Measurements from ENCODE around the gene PCSK1N.
A peak's percentile ranks its signal among the peaks of the same experiment; 100 is the strongest.
"Not testable (repeated sequence)": the region's sequence is repeated elsewhere in the genome, so short reads cannot be mapped to it uniquely, and the experiment has no call there.

PCSK1N gene, protein sequence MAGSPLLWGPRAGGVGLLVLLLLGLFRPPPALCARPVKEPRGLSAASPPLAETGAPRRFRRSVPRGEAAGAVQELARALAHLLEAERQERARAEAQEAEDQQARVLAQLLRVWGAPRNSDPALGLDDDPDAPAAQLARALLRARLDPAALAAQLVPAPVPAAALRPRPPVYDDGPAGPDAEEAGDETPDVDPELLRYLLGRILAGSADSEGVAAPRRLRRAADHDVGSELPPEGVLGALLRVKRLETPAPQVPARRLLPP

GRCh38 chrX:48835524-48836329 lies at the start of gene PCSK1N:
PCSK1N (minus strand) TSS chrX:48835610; CDS start chrX:48835532, 78 bp downstream.
- peak; percentile 55 for DNase-seq

DNA sequence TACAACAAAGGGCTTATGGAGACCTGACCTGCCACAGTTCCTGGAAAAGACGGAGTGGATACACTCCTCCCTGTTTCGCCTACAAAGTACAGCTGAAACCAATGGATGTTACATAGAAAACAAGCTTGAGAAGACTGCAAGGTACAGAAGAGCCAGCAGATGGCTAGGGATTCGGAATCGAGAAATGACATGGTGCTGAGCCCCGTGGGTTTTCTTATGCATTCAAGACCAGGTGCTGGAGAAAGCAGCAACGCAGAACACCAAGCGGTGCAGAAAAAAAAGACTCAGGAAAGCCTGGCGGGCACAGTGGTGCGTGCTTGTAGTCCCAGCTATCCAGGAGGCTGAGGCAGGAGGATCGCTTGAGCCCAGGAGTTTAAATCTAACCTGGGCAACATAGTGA lies 48.3 kb upstream of the PCSK1N start:
- DNase-seq: no peak

GRCh38 chrX:48876944-48877343 lies 41.5 kb upstream of the PCSK1N start:
- DNase-seq: not testable (repeated sequence)

- not testable (repeated sequence) for DNase-seq
These were observed 36.6 kb upstream of the PCSK1N start for GRCh38 chrX:48872017-48872416.

- no peak for DNase-seq
These were observed 28.8 kb upstream of the PCSK1N start for GRCh38 chrX:48864210-48864609.

GRCh38 chrX:48854898-48855297 lies 19.5 kb upstream of the PCSK1N start:
- DNase-seq: no peak

DNA sequence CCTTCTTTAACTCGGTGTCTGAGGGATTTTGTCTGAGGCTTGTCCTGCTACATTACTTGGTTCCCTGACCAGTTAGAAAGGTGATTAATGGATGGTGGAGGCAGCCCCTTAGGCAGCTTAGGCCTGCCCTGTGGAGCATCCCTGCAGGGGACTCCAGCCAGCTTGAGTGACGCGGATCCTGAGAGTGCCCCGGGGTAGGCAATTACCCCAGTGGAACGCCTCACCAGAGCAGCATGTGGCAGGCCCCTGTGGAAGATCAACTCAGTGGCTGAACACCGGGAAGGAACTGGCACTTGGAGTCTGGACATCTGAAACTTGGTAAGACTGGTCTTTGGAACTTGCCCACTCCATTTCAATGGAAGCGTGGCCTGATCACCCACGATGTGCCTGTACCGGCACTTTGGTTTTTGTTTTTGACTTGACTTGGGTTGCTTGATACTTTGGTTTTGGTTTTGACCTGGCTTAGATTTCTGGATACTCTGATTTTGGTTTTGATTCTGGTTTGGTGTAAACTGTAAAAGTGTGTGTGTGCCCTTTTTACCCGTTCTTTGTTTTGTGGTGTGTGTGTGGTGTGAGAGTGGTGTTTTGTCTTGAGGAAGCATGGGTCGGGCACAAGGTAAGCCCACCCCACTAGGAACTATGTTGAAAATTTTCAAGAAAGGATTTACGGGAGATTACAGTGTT lies 18.9 kb upstream of the PCSK1N start:
- DNase-seq: not testable (repeated sequence)

- DNase-seq: not testable (repeated sequence)
These were observed 18.1 kb upstream of the PCSK1N start for GRCh38 chrX:48853494-48853893.

GRCh38 chrX:48852857-48853256 lies 17.4 kb upstream of the PCSK1N start:
- no peak for DNase-seq

DNA sequence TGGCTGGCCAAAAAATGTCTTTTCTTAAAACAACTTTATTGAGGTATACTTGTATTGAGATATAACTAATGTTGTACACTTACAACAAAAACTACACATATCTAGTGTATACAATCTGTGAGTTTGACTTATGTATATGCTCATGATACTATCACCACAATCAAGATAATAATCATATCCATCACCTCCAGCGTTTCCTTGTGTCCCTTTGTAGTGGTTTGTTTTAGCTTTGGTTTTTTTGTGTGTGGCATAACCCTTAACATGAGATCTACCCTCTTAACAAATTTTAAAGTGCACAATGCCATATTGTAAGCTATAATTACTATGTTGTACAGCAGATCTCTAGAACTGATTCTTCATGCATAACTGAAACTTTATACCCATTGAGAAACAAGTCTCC lies 13.4 kb upstream of the PCSK1N start:
- DNase-seq: no peak

GRCh38 chrX:48839686-48840085 lies 4.3 kb upstream of the PCSK1N start:
- DNase-seq: no peak

GRCh38 chrX:48834383-48834709 lies 1.1 kb downstream of the PCSK1N start:
- DNase-seq: no peak

- peak; percentile 7 for DNase-seq
These were observed 1.8 kb downstream of the PCSK1N start for GRCh38 chrX:48833542-48834138.

DNA sequence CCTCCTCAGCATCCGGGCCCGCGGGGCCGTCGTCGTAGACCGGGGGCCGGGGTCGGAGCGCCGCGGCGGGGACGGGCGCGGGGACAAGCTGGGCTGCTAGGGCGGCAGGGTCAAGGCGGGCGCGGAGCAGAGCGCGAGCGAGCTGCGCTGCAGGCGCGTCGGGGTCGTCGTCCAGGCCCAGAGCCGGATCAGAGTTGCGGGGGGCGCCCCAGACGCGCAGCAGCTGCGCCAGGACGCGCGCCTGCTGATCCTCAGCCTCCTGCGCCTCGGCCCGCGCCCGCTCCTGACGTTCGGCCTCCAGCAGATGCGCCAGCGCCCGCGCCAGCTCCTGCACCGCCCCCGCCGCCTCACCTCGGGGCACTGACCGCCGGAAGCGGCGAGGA lies 3.5 kb downstream of the PCSK1N start:
- peak; percentile 32 for DNase-seq

- DNase-seq: no peak
These were observed 4.1 kb downstream of the PCSK1N start for GRCh38 chrX:48831136-48831908.

DNA sequence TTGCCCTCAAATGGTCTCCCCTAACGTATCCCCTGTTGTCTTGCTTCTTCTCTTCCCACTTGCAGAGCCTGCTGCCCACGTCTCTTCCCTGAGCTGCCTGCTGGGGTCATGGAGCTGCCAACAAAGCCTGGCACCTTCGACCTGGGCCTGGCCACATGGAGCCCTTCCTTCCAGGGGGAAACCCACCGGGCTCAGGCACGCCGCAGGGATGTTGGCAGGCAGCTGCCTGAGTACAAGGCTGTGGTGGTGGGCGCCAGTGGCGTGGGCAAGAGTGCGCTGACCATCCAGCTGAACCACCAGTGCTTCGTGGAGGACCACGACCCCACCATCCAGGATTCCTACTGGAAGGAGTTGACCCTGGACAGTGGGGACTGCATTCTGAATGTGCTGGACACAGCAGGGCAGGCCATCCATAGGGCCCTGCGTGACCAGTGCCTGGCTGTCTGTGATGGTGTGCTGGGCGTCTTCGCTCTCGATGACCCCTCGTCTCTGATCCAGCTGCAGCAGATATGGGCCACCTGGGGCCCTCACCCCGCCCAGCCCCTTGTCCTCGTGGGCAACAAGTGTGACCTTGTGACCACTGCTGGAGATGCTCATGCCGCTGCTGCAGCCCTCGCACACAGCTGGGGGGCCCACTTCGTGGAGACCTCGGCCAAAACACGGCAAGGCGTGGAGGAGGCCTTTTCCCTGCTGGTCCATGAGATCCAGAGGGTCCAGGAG lies 6.2 kb downstream of the PCSK1N start:
- DNase-seq: no peak

DNA sequence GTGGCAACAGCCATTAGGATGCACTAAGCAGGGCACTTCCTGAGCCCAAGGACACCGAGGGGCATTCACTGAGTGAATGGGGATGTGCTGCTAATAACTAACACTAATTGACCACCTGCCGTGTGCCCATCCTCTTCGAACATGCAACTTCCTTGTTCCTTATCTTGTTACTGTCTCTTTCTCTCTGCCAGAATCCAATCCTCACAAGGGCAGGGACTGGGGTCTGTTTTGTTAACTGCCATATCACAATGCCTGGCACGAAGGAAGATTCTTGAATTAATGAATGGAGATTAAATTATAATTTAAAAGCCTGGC lies 7.8 kb downstream of the PCSK1N start:
- peak; percentile 13 for DNase-seq

GRCh38 chrX:48826876-48827653 lies 8.3 kb downstream of the PCSK1N start:
- DNase-seq: peak; percentile 6

GRCh38 chrX:48826135-48826875 lies 9.1 kb downstream of the PCSK1N start, which contains the start of gene ERAS:
ERAS (plus strand) TSS chrX:48826513; CDS start chrX:48829124, 2,611 bp downstream.
- DNase-seq: no peak

DNA sequence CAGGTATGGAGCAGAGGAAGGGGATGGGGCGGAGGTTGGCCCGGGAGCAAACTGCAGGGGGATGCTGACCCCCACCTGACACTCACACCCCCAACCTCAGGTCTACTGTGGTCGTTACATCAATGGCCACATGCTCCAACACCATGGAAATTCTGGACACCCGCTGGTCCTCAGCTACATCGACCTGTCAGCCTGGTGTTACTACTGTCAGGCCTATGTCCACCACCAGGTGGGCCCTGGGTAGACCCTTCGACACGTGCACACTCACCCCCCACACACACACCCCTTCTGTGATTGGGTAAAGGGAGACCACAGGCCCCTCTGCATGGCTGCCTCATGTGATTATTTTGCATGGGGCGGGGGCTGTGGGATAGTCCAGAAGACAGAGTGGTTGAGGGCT lies 11.3 kb downstream of the PCSK1N start:
- DNase-seq: no peak
